22Rv1 (cell line): ENCODE data around the gene ZNF202.

Source experiments
- ZFX ChIP-seq: fragments of 450-650 bp; IDR thresholded peaks from 2 replicates; pipeline ENCODE4 v1.6.1; 2017; ENCODE audit warnings: antibody characterized with exemption, borderline replicate concordance
- TF ChIP-seq, protein P1 (sequence below): fragments of 450-650 bp; IDR thresholded peaks from 2 replicates; pipeline ENCODE4 v1.5.1; 2017; ENCODE audit warnings: mild to moderate bottlenecking

DNA sequence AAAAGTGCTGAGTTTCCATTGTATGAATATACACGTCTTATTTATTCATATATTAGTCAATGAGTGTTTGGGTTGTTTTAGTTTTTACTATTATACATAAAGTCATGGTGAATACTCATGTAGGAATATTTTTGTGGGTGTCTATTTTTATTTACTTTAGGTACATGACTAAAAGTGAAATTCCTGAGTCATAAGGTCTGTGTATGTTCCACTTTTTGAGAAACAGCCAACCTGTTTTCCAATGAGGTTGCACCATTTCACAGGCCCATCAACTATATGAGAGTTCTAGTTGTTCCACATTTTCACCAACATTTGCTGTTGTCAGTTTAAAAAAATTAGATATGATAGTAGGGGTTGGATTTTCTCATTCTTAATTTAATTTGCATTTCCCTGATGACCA lies 19.4 kb upstream of the ZNF202 start:
- TF ChIP-seq, protein P1, sequence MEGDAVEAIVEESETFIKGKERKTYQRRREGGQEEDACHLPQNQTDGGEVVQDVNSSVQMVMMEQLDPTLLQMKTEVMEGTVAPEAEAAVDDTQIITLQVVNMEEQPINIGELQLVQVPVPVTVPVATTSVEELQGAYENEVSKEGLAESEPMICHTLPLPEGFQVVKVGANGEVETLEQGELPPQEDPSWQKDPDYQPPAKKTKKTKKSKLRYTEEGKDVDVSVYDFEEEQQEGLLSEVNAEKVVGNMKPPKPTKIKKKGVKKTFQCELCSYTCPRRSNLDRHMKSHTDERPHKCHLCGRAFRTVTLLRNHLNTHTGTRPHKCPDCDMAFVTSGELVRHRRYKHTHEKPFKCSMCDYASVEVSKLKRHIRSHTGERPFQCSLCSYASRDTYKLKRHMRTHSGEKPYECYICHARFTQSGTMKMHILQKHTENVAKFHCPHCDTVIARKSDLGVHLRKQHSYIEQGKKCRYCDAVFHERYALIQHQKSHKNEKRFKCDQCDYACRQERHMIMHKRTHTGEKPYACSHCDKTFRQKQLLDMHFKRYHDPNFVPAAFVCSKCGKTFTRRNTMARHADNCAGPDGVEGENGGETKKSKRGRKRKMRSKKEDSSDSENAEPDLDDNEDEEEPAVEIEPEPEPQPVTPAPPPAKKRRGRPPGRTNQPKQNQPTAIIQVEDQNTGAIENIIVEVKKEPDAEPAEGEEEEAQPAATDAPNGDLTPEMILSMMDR = no peak
- TF ChIP-seq ZFX = no peak
